PC-9 (cell line): ENCODE data around the gene LRRC8A. TPM values are rescaled to one million over a fixed set of nuclear protein-coding genes. Genes with fewer than 3 reads are reported as not detected.
"Not testable (repeated sequence)": the region's sequence is repeated elsewhere in the genome, so short reads cannot be mapped to it uniquely, and the experiment has no call there.

ENCODE experiments used
- BruUV-seq: library from RNA; stranded (reverse); fragments of 400-500 nt; replicated peaks from 2 replicates; lab custom pipeline; 2021; lab: Mats Ljungman, UMichigan
- CTCF ChIA-PET: fragments of 300-600 bp; sonication (Branson Sonifier 250); formaldehyde crosslinking; loops from one replicate; lab custom pipeline; 2022; ENCODE audit warnings: antibody characterized with exemption; lab: Charles Lee
- POLR2A ChIA-PET: fragments of 300-600 bp; sonication (Branson Sonifier 250); formaldehyde crosslinking; loops from one replicate; lab custom pipeline; 2022; ENCODE audit warnings: antibody characterized with exemption; ENCODE audit not compliant: unreplicated experiment; lab: Charles Lee
- DNase-seq, 2 experiments: peaks; one replicate each; pipeline versions ENCODE4 v3.0.0 to v3.0.0-alpha.2; 2015 to 2022; ENCODE audit warnings: mixed read lengths in 1 of 2
- H2AFZ ChIP-seq: fragments of 200-600 bp; sonication (generic); 2 replicates; pipeline ENCODE4 v1.8.1; 2017; ENCODE audit warnings: antibody characterized with exemption
- H3F3A ChIP-seq: fragments of 200-600 bp; sonication (generic); 2 replicates; pipeline ENCODE4 v1.8.1; 2017; ENCODE audit warnings: antibody characterized with exemption, mild to moderate bottlenecking, low read depth; ENCODE audit not compliant: insufficient read depth
- H3K27ac ChIP-seq: fragments of 200-600 bp; sonication (generic); 2 replicates; pipeline ENCODE4 v1.6.1; 2016; ENCODE audit warnings: mixed run types
- H3K27me3 ChIP-seq: fragments of 200-600 bp; sonication (generic); 2 replicates; pipeline ENCODE4 v1.6.1; 2016; ENCODE audit warnings: low read depth, mixed run types; ENCODE audit not compliant: insufficient read depth
- H3K36me3 ChIP-seq: fragments of 200-600 bp; sonication (generic); 2 replicates; pipeline ENCODE4 v1.6.1; 2016; ENCODE audit warnings: low read depth, mixed run types
- H3K4me1 ChIP-seq: fragments of 200-600 bp; sonication (generic); replicated peaks from 2 replicates; pipeline ENCODE4 v1.6.1; 2016; ENCODE audit warnings: mixed run types; ENCODE audit not compliant: insufficient read depth
- H3K4me2 ChIP-seq: fragments of 200-600 bp; sonication (generic); 2 replicates; pipeline ENCODE4 v1.6.1; 2017; ENCODE audit warnings: mixed run types
- H3K4me3 ChIP-seq: fragments of 200-600 bp; sonication (generic); 2 replicates; pipeline ENCODE4 v1.6.1; 2016; ENCODE audit warnings: mixed run types
- H3K79me2 ChIP-seq: fragments of 200-600 bp; sonication (generic); 2 replicates; pipeline ENCODE4 v1.6.1; 2017; ENCODE audit warnings: low read depth, mixed run types
- H3K9me2 ChIP-seq: fragments of 200-600 bp; sonication (generic); 2 replicates; pipeline ENCODE4 v1.8.1; 2017; ENCODE audit warnings: mild to moderate bottlenecking; ENCODE audit not compliant: insufficient read depth
- H3K9me3 ChIP-seq: fragments of 200-600 bp; sonication (generic); 2 replicates; pipeline ENCODE4 v1.8.1; 2016; ENCODE audit warnings: low read depth; ENCODE audit not compliant: insufficient read depth
- H4K20me1 ChIP-seq: fragments of 200-600 bp; sonication (generic); 2 replicates; pipeline ENCODE4 v1.8.1; 2017; ENCODE audit not compliant: insufficient read depth
- EZH2 ChIP-seq: fragments of 200-600 bp; sonication (generic); IDR thresholded peaks from 2 replicates; pipeline ENCODE4 v1.8.0; 2017; ENCODE audit warnings: antibody characterized with exemption, low read depth
- intact Hi-C: fragments of 100-400 bp; cut with micrococcal nuclease; formaldehyde crosslinking; loops from one replicate; pipeline ENCODE4 v1.10.0; 2022; ENCODE audit not compliant: unreplicated experiment
- total RNA-seq: library from RNA; stranded (reverse); gene quantifications from 2 replicates; pipeline ENCODE4 v1.2.3, GENCODE V29; 2021
- TF ChIP-seq, protein P1 (sequence below): fragments of 200-600 bp; sonication (generic); conservative IDR thresholded peaks from 2 replicates; pipeline ENCODE4 v1.6.1; 2017; ENCODE audit warnings: mixed run types, antibody characterized with exemption, mild to moderate bottlenecking, moderate library complexity

LRRC8A gene
- total RNA-seq, 1 experiment from 2014 or later: 90.3 TPM

- Histone ChIP-seq H3K36me3 (no peaks in the 10 kb centered on the region), H3K27me3 (no peaks in the 10 kb centered on the region), H3K4me2 (no peak overlapping the region), H3K9me2 (no peaks in the 10 kb centered on the region), H4K20me1 (no peaks in the 10 kb centered on the region), H3K9me3 (no peaks in the 10 kb centered on the region), H2AFZ (no peak overlapping the region), H3K4me1 (no peaks in the 10 kb centered on the region), H3K79me2 (no peaks in the 10 kb centered on the region), H3F3A (no peaks in the 10 kb centered on the region), H3K4me3 (no peak overlapping the region), H3K27ac (no peak overlapping the region)
- POLR2A ChIA-PET: no interaction called here
- intact Hi-C loops: no loop called here
- CTCF ChIA-PET: no interaction called here
- BruUV-seq: no TSS peak
- TF ChIP-seq EZH2: no peak
- TF ChIP-seq, protein P1, sequence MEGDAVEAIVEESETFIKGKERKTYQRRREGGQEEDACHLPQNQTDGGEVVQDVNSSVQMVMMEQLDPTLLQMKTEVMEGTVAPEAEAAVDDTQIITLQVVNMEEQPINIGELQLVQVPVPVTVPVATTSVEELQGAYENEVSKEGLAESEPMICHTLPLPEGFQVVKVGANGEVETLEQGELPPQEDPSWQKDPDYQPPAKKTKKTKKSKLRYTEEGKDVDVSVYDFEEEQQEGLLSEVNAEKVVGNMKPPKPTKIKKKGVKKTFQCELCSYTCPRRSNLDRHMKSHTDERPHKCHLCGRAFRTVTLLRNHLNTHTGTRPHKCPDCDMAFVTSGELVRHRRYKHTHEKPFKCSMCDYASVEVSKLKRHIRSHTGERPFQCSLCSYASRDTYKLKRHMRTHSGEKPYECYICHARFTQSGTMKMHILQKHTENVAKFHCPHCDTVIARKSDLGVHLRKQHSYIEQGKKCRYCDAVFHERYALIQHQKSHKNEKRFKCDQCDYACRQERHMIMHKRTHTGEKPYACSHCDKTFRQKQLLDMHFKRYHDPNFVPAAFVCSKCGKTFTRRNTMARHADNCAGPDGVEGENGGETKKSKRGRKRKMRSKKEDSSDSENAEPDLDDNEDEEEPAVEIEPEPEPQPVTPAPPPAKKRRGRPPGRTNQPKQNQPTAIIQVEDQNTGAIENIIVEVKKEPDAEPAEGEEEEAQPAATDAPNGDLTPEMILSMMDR: no peak
- DNase-seq: no peak
These were observed 58.5 kb downstream of the LRRC8A start for GRCh38 chr9:128940271-128940921.

- CTCF ChIA-PET: no interaction called here
- no TSS peak for BruUV-seq
- Histone ChIP-seq H3K27ac (no peak overlapping the region), H3K4me1 (no peaks in the 10 kb centered on the region), H2AFZ (no peak overlapping the region), H3K9me2 (no peaks in the 10 kb centered on the region), H3K79me2 (peaks cover 7% of the 10 kb centered on the region; the same call in 1 of the 2 replicates), H3F3A (no peaks in the 10 kb centered on the region), H3K4me2 (no peak overlapping the region), H3K36me3 (no peaks in the 10 kb centered on the region), H3K4me3 (no peak overlapping the region), H3K9me3 (no peaks in the 10 kb centered on the region), H4K20me1 (no peaks in the 10 kb centered on the region), H3K27me3 (no peaks in the 10 kb centered on the region)
- POLR2A ChIA-PET: no interaction called here
- DNase-seq: no peak
- TF ChIP-seq EZH2: no peak
- TF ChIP-seq, protein P1: no peak
- intact Hi-C loops: no loop called here
These were observed 59.2 kb downstream of the LRRC8A start for GRCh38 chr9:128940946-128941755.

DNA sequence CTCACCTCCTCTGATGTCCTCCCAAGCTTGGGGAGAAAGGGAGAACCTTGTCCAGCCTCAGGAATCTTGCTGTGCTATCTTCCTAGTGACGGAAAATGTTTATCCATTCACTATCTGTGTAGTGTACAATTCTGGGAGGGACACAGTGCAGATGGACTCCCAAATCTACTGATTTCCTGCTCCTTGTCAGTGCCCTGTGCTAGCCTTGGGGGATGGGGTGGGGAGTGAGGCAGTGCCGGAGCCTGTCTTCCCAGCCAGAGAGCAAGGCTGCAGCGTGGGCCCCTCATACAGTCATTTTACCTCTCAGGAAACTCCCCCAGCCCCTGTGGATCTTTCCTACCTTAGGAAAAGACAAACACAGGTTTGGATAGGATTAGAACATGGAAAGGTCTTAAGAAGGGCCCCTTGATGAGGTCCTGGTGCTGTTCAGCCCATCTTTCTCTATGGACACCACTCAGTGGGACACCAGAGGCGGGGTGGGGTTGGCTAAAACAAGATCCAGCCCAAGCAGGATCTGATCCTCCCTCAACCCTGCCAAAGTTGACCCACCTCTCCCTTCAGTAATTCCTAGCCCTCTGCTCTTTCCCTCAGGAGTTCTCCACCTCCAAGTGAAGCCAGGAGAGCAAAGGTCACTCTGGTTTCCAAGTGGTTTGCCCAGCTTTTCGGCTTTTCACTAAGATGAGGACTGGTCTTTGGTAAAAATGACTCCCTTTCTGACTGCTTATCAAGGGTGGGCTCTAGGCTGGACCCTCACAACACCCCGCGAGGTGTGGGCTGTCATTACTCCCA lies 62.1 kb downstream of the LRRC8A start:
- intact Hi-C loops: no loop called here
- no TSS peak for BruUV-seq
- Histone ChIP-seq H3F3A (peaks cover 7% of the 10 kb centered on the region), H3K4me3 (no peak overlapping the region), H3K36me3 (no peaks in the 10 kb centered on the region; the same call in 1 of the 2 replicates), H3K27me3 (no peaks in the 10 kb centered on the region), H3K9me3 (no peaks in the 10 kb centered on the region), H3K4me2 (no peak overlapping the region), H3K79me2 (peaks cover 24% of the 10 kb centered on the region; the same call in 1 of the 2 replicates), H4K20me1 (no peaks in the 10 kb centered on the region), H3K4me1 (peaks cover 4% of the 10 kb centered on the region; the same call in 1 of the 2 replicates), H3K27ac (no peak overlapping the region), H2AFZ (no peak overlapping the region), H3K9me2 (no peaks in the 10 kb centered on the region)
- ChIA-PET CTCF (no interaction called here), POLR2A (no interaction called here)
- no peak for DNase-seq
- TF ChIP-seq, protein P1: no peak
- TF ChIP-seq EZH2: no peak

DNA sequence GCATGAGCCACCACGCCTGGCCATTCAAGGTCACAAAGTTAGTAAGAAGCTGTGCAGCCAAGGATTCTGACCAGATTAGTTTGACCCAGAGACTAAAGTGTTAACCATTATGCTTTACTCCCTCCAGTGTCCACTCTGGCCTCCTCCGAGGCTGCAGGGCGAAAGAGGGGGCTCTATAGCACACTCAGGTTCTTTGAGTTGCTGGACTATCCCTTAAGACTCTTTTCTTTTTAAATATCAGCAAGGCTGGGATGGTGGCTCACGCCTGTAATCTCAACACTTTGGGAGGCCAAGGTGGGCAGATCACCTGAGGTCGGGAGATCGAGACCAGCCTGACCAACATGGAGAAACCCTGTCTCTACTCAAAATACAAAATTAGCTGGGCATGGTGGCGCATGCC lies 63.0 kb downstream of the LRRC8A start:
- intact Hi-C loops: loop anchor here (5.0 kb wide), 2 partner anchors 63 to 83 kb away; partner anchors contain the start of genes KYAT1 and LRRC8A
- H3K4me1 ChIP-seq, BruUV-seq, H3K4me2 ChIP-seq, H4K20me1 ChIP-seq, CTCF ChIA-PET, H3F3A ChIP-seq, H3K36me3 ChIP-seq, H3K27ac ChIP-seq, H2AFZ ChIP-seq, DNase-seq, H3K27me3 ChIP-seq, H3K4me3 ChIP-seq, H3K9me3 ChIP-seq, POLR2A ChIA-PET, H3K9me2 ChIP-seq: not testable (repeated sequence)
- peaks cover 29% of the 10 kb centered on the region; the same call in 1 of the 2 replicates for H3K79me2 ChIP-seq
